Loucy (cell line): ENCODE measurements around the gene ANTXR2.

Experiments used
- H2AFZ ChIP-seq: fragments of 200-600 bp; sonication (generic); 2 replicates; pipeline ENCODE4 v1.6.0; 2016; ENCODE audit warnings: antibody characterized with exemption, mild to moderate bottlenecking, low read length, moderate library complexity
- H3F3A ChIP-seq: fragments of 200-600 bp; 2 replicates; pipeline ENCODE4 v1.6.0; 2016; ENCODE audit warnings: antibody characterized with exemption, low read depth, mild to moderate bottlenecking
- H3K27me3 ChIP-seq: fragments of 200-600 bp; sonication (generic); 2 replicates; pipeline ENCODE4 v1.6.1; 2014; ENCODE audit warnings: low read length, mild to moderate bottlenecking; ENCODE audit not compliant: insufficient read depth, poor library complexity, severe bottlenecking
- H3K36me3 ChIP-seq: fragments of 200-600 bp; sonication (generic); 2 replicates; pipeline ENCODE4 v1.6.1; 2016; ENCODE audit warnings: low read length; ENCODE audit not compliant: insufficient read depth
- H3K4me1 ChIP-seq: fragments of 200-600 bp; sonication (generic); 2 replicates; pipeline ENCODE4 v1.5.1; 2014; ENCODE audit warnings: low read length, mild to moderate bottlenecking; ENCODE audit not compliant: insufficient read depth, poor library complexity, severe bottlenecking
- H3K4me2 ChIP-seq: fragments of 200-600 bp; sonication (generic); 2 replicates; pipeline ENCODE4 v1.6.0; 2014; ENCODE audit warnings: antibody characterized with exemption, low read length, low read depth, mild to moderate bottlenecking; ENCODE audit not compliant: poor library complexity, severe bottlenecking
- H3K4me3 ChIP-seq: fragments of 200-600 bp; sonication (generic); 2 replicates; pipeline ENCODE4 v1.5.1; 2014; ENCODE audit warnings: low read length, mild to moderate bottlenecking, mixed read lengths; ENCODE audit not compliant: poor library complexity, severe bottlenecking
- H3K79me2 ChIP-seq: fragments of 200-600 bp; sonication (generic); 2 replicates; pipeline ENCODE4 v1.6.1; 2014; ENCODE audit warnings: low read length; ENCODE audit not compliant: insufficient read depth
- H3K9ac ChIP-seq: fragments of 200-600 bp; sonication (generic); 2 replicates; pipeline ENCODE4 v1.6.0; 2014; ENCODE audit warnings: mild to moderate bottlenecking, low read depth, low read length, moderate library complexity; ENCODE audit not compliant: poor library complexity, severe bottlenecking
- H3K9me2 ChIP-seq: fragments of 200-600 bp; sonication (generic); replicated peaks from 2 replicates; pipeline ENCODE4 v1.6.1; 2016; ENCODE audit warnings: low read depth, low read length, mixed read lengths
- H3K9me3 ChIP-seq: fragments of 200-600 bp; sonication (generic); 2 replicates; pipeline ENCODE4 v1.6.1; 2014; ENCODE audit warnings: mild to moderate bottlenecking, antibody characterized with exemption, low read length, low read depth; ENCODE audit not compliant: insufficient read depth
- H4K20me1 ChIP-seq: fragments of 200-600 bp; sonication (generic); 2 replicates; pipeline ENCODE4 v1.6.0; 2014; ENCODE audit warnings: antibody characterized with exemption, low read length, mild to moderate bottlenecking; ENCODE audit not compliant: insufficient read depth, poor library complexity, severe bottlenecking
- EZH2phosphoT487 ChIP-seq: fragments of 200-600 bp; IDR thresholded peaks from 2 replicates; pipeline ENCODE4 v1.6.1; 2018; ENCODE audit warnings: antibody characterized with exemption, mild to moderate bottlenecking, moderate library complexity, borderline replicate concordance
- TF ChIP-seq, protein P1 (sequence below): fragments of 200-600 bp; sonication (generic); conservative IDR thresholded peaks from 2 replicates; pipeline ENCODE4 v1.5.1; 2014; ENCODE audit warnings: mild to moderate bottlenecking, antibody characterized with exemption, low read length

Gene ANTXR2

DNA sequence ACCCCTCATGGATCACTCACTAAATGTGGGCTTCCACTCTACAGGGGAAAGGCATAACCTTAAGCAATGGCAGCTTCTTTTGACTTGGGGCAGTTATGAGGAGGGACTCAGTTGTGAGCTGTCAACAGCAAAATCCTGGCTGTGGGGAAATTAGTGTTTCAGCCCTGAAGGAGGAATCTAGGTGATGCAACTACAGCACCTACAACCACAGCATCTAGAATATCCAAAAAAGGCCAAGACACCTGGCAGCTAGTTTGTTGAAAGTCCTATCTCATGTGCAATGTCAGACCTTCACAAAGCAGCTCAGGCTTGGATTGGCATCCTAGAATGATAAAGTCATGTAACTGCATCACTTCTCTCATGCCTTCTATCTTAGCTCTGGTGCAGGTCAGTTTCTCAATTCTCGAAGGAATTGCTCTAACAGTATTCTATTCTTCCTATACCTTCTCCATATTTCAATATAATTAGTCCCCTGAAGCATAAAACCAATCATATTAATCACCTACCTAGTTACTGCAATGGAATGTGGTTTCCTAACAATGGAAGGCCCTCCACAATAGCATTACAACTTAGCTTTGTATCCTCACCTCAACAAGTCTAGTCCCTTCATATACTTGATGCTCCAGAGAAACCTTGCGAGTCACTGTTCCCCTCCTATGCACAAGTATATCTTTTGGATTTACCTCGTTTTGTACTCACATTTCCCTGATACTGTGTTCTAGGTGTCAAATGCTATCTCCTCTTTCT is 5.5 kb upstream of the ANTXR2 start:
- no peaks in the 10 kb centered on the region for H3K9me3 ChIP-seq
- TF ChIP-seq EZH2phosphoT487: no peak
- TF ChIP-seq, protein P1, sequence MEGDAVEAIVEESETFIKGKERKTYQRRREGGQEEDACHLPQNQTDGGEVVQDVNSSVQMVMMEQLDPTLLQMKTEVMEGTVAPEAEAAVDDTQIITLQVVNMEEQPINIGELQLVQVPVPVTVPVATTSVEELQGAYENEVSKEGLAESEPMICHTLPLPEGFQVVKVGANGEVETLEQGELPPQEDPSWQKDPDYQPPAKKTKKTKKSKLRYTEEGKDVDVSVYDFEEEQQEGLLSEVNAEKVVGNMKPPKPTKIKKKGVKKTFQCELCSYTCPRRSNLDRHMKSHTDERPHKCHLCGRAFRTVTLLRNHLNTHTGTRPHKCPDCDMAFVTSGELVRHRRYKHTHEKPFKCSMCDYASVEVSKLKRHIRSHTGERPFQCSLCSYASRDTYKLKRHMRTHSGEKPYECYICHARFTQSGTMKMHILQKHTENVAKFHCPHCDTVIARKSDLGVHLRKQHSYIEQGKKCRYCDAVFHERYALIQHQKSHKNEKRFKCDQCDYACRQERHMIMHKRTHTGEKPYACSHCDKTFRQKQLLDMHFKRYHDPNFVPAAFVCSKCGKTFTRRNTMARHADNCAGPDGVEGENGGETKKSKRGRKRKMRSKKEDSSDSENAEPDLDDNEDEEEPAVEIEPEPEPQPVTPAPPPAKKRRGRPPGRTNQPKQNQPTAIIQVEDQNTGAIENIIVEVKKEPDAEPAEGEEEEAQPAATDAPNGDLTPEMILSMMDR: no peak
- H3K36me3 ChIP-seq: no peaks in the 10 kb centered on the region
- H3K4me3 ChIP-seq: no peak overlapping the region
- H3K27me3 ChIP-seq: no peaks in the 10 kb centered on the region
- no peak overlapping the region for H3K4me2 ChIP-seq
- no peak overlapping the region for H3K9ac ChIP-seq
- H2AFZ ChIP-seq: no peak overlapping the region
- peaks cover 16% of the 10 kb centered on the region for H3K79me2 ChIP-seq
- H3K9me2 ChIP-seq: no peaks in the 10 kb centered on the region
- H3K4me1 ChIP-seq: peaks cover 46% of the 10 kb centered on the region
- H3F3A ChIP-seq: no peaks in the 10 kb centered on the region
- H4K20me1 ChIP-seq: no peaks in the 10 kb centered on the region

DNA sequence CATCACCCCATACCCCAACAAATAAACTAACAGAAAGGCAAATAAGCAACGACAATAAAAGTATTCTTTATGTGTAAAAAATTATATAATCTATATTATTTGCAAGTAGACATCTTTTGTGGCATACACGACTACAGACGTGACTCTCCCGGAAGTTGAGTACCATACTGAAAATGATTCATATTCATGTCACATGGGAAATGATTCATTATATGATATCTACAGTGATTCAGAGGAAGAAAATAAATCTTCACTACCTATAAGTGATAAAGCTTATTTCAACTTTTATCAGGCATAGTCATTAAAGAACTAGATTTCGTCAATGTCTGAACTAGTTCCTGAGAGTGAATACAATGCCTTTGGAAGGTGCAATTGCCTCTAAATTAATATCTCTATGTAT is 4.6 kb upstream of the ANTXR2 start:
- Histone ChIP-seq H3K9me3 (no peaks in the 10 kb centered on the region), H3K4me2 (no peak overlapping the region), H3K9ac (no peak overlapping the region), H3K4me1 (peaks cover 50% of the 10 kb centered on the region), H3K9me2 (no peaks in the 10 kb centered on the region), H3K36me3 (no peaks in the 10 kb centered on the region), H4K20me1 (no peaks in the 10 kb centered on the region), H3K79me2 (peaks cover 25% of the 10 kb centered on the region), H2AFZ (no peak overlapping the region), H3K27me3 (peaks cover under 1% of the 10 kb centered on the region), H3F3A (no peaks in the 10 kb centered on the region), H3K4me3 (no peak overlapping the region)
- TF ChIP-seq, protein P1: no peak
- no peak for TF ChIP-seq EZH2phosphoT487

DNA sequence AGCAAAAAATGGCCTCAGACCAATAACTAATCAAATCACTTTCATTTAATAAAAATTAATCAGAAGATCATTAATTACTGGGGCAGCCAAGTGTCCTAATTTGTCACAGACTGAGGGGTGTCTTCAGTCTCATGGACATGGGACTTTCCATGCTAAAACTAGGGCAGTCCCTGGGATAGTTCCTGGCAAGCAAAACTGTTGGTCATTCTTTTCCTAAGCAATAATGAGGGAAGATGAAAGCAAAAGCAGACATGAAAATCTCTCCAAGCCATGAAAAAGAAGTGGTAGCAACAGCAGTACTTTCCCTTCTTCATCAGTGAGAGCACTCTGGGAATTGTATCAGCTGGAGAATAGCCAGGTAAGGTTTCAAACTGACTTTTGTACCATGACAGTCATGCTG is 3.7 kb upstream of the ANTXR2 start:
- no peak overlapping the region for H3K4me3 ChIP-seq
- no peaks in the 10 kb centered on the region for H3K9me2 ChIP-seq
- peaks cover 48% of the 10 kb centered on the region for H3K4me1 ChIP-seq
- H2AFZ ChIP-seq: no peak overlapping the region
- H3K4me2 ChIP-seq: no peak overlapping the region
- H4K20me1 ChIP-seq: no peaks in the 10 kb centered on the region
- no peak for TF ChIP-seq EZH2phosphoT487
- TF ChIP-seq, protein P1: no peak
- no peak overlapping the region for H3K9ac ChIP-seq
- H3F3A ChIP-seq: no peaks in the 10 kb centered on the region
- peaks cover 5% of the 10 kb centered on the region for H3K27me3 ChIP-seq
- H3K36me3 ChIP-seq: no peaks in the 10 kb centered on the region
- no peaks in the 10 kb centered on the region for H3K9me3 ChIP-seq
- H3K79me2 ChIP-seq: peaks cover 35% of the 10 kb centered on the region
